Measurements from ENCODE around the gene LPP. TPM values are rescaled to one million over a fixed set of nuclear protein-coding genes. Genes with fewer than 3 reads are reported as not detected.

LPP gene
- total and polyA plus RNA-seq, 2 of the 4 experiments (the other 2 are of a cell fraction), result 16.0 to 130 TPM

DNA sequence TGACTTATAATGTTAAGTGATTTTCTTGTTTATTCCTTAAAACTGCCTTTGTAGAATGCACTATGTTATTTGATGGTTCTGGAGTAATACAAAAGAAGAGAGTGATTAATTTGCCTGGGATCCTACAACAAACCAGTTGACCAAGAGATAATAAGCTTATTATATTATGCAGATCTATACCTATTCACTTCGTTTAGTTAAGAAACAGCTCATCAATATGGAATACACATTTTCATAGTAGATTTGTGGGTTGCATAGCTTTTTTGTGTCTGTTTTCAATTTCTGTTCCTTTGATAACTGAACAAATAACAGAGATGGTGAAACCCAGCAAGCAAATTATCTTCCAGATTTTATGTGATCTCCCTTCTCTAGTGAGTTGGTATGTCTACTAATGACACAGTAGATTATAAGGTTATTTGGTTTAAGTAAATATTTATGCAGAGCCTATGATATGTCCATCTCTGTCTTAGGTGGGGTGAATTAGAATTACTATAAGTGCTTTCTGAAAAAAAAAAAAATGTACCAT lies 574.5 kb downstream of the LPP start:
- Histone ChIP-seq H2BK120ac (ENCODE audit: low read depth, low read length) (no peak overlapping the region), H3K23ac (ENCODE audit: low read depth, low read length) (no peak overlapping the region), H3K36me3 (ENCODE audit: control insufficient read depth, insufficient read depth, low read length) (peaks cover 4% of the 10 kb centered on the region), H2AK5ac (ENCODE audit: low read depth, low read length) (no peak overlapping the region), H3K4ac (ENCODE audit: low read depth, low read length) (no peak overlapping the region), H4K5ac (ENCODE audit: low read depth, low read length) (no peak overlapping the region), H3K4me3 (ENCODE audit: insufficient read depth, low read depth, low read length) (no peak overlapping the region), H3K79me1 (ENCODE audit: low read depth in 1 of 2, low read length in 2 of 2) (peaks cover 28 to 62% of the 10 kb centered on the region in 2 experiments), H2AFZ (replicated peaks; ENCODE audit: low read length, poor library complexity) (no peak overlapping the region), H3K9ac (ENCODE audit: low read depth, low read length) (no peak overlapping the region), H3K9me1 (ENCODE audit: insufficient read depth, low read length) (peaks cover 7% of the 10 kb centered on the region), H4K20me1 (ENCODE audit: insufficient read depth, low read length) (0 out of 2 replicates have a peak, but pooled peaks cover 6% of the 10 kb centered on the region), H3K9me3 (ENCODE audit: control insufficient read depth, insufficient read depth, low read length) (no peaks in the 10 kb centered on the region), H3K14ac (replicated peaks; ENCODE audit: low read depth, low read length) (no peak overlapping the region), H2BK5ac (ENCODE audit: low read depth, low read length, poor library complexity, severe bottlenecking) (no peak overlapping the region), H2AK9ac (replicated peaks; ENCODE audit: low read depth, low read length, poor library complexity) (no peak overlapping the region), H3K56ac (ENCODE audit: extremely low read depth, insufficient read depth, low read length) (no peak overlapping the region), H3K27ac (ENCODE audit: insufficient read depth, low read length) (no peak overlapping the region), H2BK15ac (ENCODE audit: low read depth, low read length) (no peak overlapping the region), H4K91ac (ENCODE audit: insufficient read depth, low read depth, low read length) (no peak overlapping the region), H3K4me2 (ENCODE audit: low read depth, low read length) (no peak overlapping the region), H4K8ac (ENCODE audit: low read depth in 2 of 2, low read length in 2 of 2) (no peak overlapping the region), H3K4me1 (ENCODE audit: control insufficient read depth, insufficient read depth, low read length) (no peaks in the 10 kb centered on the region), H3K18ac (ENCODE audit: low read depth, low read length) (no peak overlapping the region), H3K27me3 (ENCODE audit: control insufficient read depth, insufficient read depth, low read length) (no peaks in the 10 kb centered on the region), H2BK20ac (ENCODE audit: low read depth, low read length) (no peak overlapping the region)
- no peak for DNase-seq
- WGBS, 2 experiments (ENCODE audit: extremely low coverage in 2 of 2, insufficient read length in 1 of 2), result no CpG with 5 or more reads among the region's 1 CpG
- ChIA-PET CTCF (interaction anchor here (0.6 kb wide), 1 partner anchor 162 kb away, joined by 7 read pairs; no protein-coding TSS in a partner anchor), POLR2A (ENCODE audit: unreplicated experiment) (no interaction called here)
- in situ Hi-C loops (cut with MboI; ENCODE audit: low sequenced_read_pairs), result no loop called here
- BruUV-seq (replicated peaks), result no TSS peak
- ATAC-seq (ENCODE audit: low read depth), result no peak
- intact Hi-C loops (cut with micrococcal nuclease), result no loop called here
- no peak for TF ChIP-seq RCOR1 (IDR thresholded peaks at IDR 0.05; ENCODE audit: insufficient replicate concordance, low read length)
- no peak for TF ChIP-seq SMC3 (IDR thresholded peaks at IDR 0.05; ENCODE audit: low read depth, low read length)
- no peak for TF ChIP-seq MAZ (IDR thresholded peaks at IDR 0.05; ENCODE audit: borderline replicate concordance, low read depth, low read length)
- TF ChIP-seq, protein P1, sequence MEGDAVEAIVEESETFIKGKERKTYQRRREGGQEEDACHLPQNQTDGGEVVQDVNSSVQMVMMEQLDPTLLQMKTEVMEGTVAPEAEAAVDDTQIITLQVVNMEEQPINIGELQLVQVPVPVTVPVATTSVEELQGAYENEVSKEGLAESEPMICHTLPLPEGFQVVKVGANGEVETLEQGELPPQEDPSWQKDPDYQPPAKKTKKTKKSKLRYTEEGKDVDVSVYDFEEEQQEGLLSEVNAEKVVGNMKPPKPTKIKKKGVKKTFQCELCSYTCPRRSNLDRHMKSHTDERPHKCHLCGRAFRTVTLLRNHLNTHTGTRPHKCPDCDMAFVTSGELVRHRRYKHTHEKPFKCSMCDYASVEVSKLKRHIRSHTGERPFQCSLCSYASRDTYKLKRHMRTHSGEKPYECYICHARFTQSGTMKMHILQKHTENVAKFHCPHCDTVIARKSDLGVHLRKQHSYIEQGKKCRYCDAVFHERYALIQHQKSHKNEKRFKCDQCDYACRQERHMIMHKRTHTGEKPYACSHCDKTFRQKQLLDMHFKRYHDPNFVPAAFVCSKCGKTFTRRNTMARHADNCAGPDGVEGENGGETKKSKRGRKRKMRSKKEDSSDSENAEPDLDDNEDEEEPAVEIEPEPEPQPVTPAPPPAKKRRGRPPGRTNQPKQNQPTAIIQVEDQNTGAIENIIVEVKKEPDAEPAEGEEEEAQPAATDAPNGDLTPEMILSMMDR (conservative IDR thresholded peaks at IDR 0.05; ENCODE audit: low read depth, low read length), result no peak
- dilution Hi-C loops (cut with HindIII; ENCODE audit: low sequenced_read_pairs, unreplicated experiment), result no loop called here
